HEK293 (cell line): ENCODE data around the gene NECAP2.
"Not testable (repeated sequence)": the region's sequence is repeated elsewhere in the genome, so short reads cannot be mapped to it uniquely, and the experiment has no call there.

Experiments used
- CTCF ChIA-PET: fragments of 350-600 bp; formaldehyde crosslinking; extraction: SDS; loops from one replicate; lab custom pipeline; 2021; ENCODE audit warnings: antibody characterized with exemption; lab: Yijun Ruan, JAX
- POLR2A ChIA-PET: fragments of 300-600 bp; formaldehyde crosslinking; extraction: SDS; loops from one replicate; lab custom pipeline; 2020; ENCODE audit warnings: antibody characterized with exemption, inconsistent platforms; lab: Yijun Ruan, JAX
- H3K27ac ChIP-seq: fragments of 200-500 bp; sonication (Bioruptor generic); 2 replicates; pipeline ENCODE4 v1.5.1; 2014; ENCODE audit warnings: low read depth, low read length, control low read depth, inconsistent platforms; ENCODE audit errors: extremely low read depth
- H3K36me3 ChIP-seq, 2 experiments: fragments of 200-500 bp in 1 of 2; sonication (Bioruptor generic) in 1 of 2; 1 replicate in 1 of 2; 2 replicates in 1 of 2; pipeline ENCODE4 v1.5.1; 2014 to 2017; ENCODE audit warnings: inconsistent platforms in 2 of 2, low read length in 2 of 2; ENCODE audit not compliant: control insufficient read depth in 2 of 2, insufficient read depth in 1 of 2
- H3K4me1 ChIP-seq: fragments of 200-500 bp; sonication (Bioruptor generic); 2 replicates; pipeline ENCODE4 v1.5.1; 2014; ENCODE audit warnings: mild to moderate bottlenecking, low read length, inconsistent platforms; ENCODE audit not compliant: control insufficient read depth, insufficient read depth
- H3K4me3 ChIP-seq: 2 replicates; pipeline ENCODE4 v1.5.1; 2011; ENCODE audit warnings: low read depth, mild to moderate bottlenecking, control low read depth, low read length, moderate library complexity
- H3K9me3 ChIP-seq: fragments of 200-500 bp; sonication (Bioruptor generic); 2 replicates; pipeline ENCODE4 v1.5.1; 2014; ENCODE audit warnings: low read depth, low read length, inconsistent platforms; ENCODE audit not compliant: control insufficient read depth, insufficient read depth
- SCRT2 ChIP-seq: fragments of 450-650 bp; formaldehyde crosslinking; IDR thresholded peaks from 2 replicates; pipeline ENCODE4 v1.5.1; 2016; ENCODE audit warnings: missing biosample characterization, missing genetic modification characterization
- SP3 ChIP-seq: fragments of 450-650 bp; formaldehyde crosslinking; IDR thresholded peaks from 2 replicates; pipeline ENCODE4 v1.5.1; 2016; ENCODE audit warnings: missing biosample characterization, missing genetic modification characterization
- WT1 ChIP-seq: fragments of 450-650 bp; formaldehyde crosslinking; IDR thresholded peaks from 2 replicates; pipeline ENCODE4 v1.5.1; 2016; ENCODE audit warnings: missing biosample characterization, missing genetic modification characterization
- ZIC2 ChIP-seq: fragments of 450-650 bp; formaldehyde crosslinking; IDR thresholded peaks from 2 replicates; pipeline ENCODE4 v1.5.1; 2016; ENCODE audit warnings: missing biosample characterization, missing genetic modification characterization
- ZNF211 ChIP-seq: fragments of 450-650 bp; formaldehyde crosslinking; IDR thresholded peaks from 2 replicates; pipeline ENCODE4 v1.5.1; 2016; ENCODE audit warnings: low read depth, missing biosample characterization, missing genetic modification characterization
- ZNF394 ChIP-seq: fragments of 450-650 bp; formaldehyde crosslinking; IDR thresholded peaks from 2 replicates; pipeline ENCODE4 v1.5.1; 2016; ENCODE audit warnings: missing biosample characterization, missing genetic modification characterization, mild to moderate bottlenecking, moderate library complexity, borderline replicate concordance
- ZNF416 ChIP-seq: fragments of 450-650 bp; formaldehyde crosslinking; IDR thresholded peaks from 2 replicates; pipeline ENCODE4 v1.5.1; 2016; ENCODE audit warnings: missing biosample characterization, missing genetic modification characterization
- ZNF621 ChIP-seq: fragments of 450-650 bp; formaldehyde crosslinking; IDR thresholded peaks from 2 replicates; pipeline ENCODE4 v1.5.1; 2017; ENCODE audit warnings: missing biosample characterization, missing genetic modification characterization
- ZNF768 ChIP-seq: fragments of 450-650 bp; formaldehyde crosslinking; IDR thresholded peaks from 2 replicates; pipeline ENCODE4 v1.5.1; 2018; ENCODE audit warnings: missing biosample characterization, mild to moderate bottlenecking, missing genetic modification characterization
- TF ChIP-seq, protein P1 (sequence below): fragments of 450-650 bp; formaldehyde crosslinking; IDR thresholded peaks from 2 replicates; pipeline ENCODE4 v1.5.1; 2017; ENCODE audit warnings: missing biosample characterization, missing genetic modification characterization

Gene NECAP2

DNA sequence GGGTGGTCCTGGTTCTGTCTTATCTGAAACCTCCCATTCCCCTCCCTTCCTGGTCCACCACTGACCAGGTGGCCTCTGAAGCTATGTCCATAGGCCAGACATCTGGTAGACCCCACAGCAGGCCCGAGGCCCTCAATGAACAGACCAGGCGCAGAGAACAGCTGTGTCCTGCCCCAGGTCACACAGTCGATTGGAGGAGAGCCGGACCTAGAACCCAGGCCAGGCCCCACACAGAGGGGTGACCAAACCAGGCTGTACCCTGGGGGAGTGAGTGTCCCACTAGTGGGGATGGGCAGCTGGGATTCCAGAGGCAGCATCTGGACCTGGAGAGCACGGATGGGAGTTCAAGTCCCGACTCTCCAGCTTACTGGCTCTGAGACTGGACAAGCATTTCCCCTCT is 44.4 kb downstream of the NECAP2 start (continued):
- no peak for TF ChIP-seq ZNF211 (tag by site-specific recombination)

DNA sequence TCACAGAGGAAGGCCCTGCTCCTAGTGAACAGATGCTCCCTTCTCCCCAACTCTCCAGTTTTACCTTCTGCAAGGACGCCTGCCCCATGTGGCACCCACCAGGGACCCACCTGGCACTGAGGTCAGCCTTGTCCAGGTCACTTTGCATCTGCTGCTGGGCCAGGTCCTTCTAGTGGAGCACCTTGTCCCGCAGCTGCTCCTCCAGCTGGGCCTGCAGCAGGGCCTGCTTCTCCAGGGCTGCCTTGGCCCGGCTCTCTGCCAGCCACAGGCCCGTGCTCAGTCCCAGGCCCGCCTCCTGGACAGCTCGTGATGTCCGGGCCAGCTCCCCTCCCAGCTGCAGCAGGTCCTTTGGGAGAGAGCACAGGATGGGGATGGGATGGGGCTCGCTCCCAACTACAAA is 45.8 kb downstream of the NECAP2 start:
- TF ChIP-seq ZNF394: peak; percentile 33; the same call in 1 of the 2 replicates
- H3K4me1 ChIP-seq, H3K9me3 ChIP-seq, H3K4me3 ChIP-seq, POLR2A ChIA-PET, H3K27ac ChIP-seq: not testable (repeated sequence)
- CTCF ChIA-PET: interaction anchor here (0.7 kb wide), 1 partner anchor 1107 kb away, joined by 3 read pairs; no protein-coding TSS in a partner anchor
- H3K36me3 ChIP-seq: peaks cover 3 to 91% of the 10 kb centered on the region in 2 experiments; a peak in 2 of 3 replicates

DNA sequence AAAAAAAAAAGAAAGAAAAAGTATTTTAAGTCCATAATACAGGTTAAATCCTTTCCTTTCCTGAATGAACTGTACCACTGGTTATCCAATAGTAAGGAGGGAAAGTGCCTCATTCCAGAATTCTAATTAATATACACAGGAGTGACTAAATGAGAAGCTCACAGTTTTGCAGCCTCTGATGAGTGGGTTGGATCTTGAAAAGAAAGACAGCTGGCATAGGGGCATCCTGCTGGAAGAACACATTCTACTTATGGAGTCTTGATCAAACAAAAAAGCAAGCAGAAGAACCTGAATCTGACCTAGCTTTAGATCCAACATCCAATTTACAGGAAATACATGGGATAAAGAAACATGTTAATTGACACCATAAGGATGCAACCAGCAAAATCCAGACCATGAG is 46.5 kb downstream of the NECAP2 start:
- H3K4me3 ChIP-seq, H3K4me1 ChIP-seq, H3K9me3 ChIP-seq, H3K27ac ChIP-seq, CTCF ChIA-PET, POLR2A ChIA-PET: not testable (repeated sequence)
- H3K36me3 ChIP-seq: peaks cover 2 to 91% of the 10 kb centered on the region in 2 experiments; a peak in 2 of 3 replicates

DNA sequence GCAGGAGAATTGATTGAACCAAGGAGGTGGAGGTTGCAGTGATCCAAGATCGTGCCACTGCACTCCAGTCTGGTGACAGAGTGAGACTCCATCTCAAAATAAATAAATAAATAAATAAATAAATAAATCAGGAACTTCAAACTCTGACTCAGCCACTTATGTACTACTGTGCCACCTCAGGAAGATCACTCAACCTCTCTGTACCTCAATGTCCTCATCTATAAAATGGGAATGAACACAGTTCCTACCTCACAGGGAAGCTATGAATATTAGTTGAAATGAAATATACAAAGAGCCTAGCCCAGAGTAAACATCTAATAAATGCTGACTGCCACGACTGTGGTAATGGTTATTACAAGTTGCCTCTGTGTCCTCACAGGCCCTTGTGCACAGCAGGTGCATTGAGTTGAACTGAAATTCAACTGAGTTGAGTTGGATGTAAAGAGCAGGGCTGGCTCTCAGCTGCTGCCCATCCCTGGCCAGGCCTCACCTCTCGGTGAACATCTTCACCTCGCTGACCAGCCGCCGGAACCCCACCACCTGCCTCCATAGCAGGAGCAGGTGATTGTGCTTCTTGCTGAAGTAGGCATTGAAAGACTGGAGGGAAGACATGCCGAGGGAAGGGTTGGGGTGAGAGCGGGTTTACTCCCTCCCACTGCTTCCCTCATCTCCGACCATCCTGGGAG is 48.8 kb downstream of the NECAP2 start:
- POLR2A ChIA-PET, H3K4me1 ChIP-seq, H3K9me3 ChIP-seq, H3K4me3 ChIP-seq, H3K27ac ChIP-seq: not testable (repeated sequence)
- H3K36me3 ChIP-seq: peaks cover 0 to 74% of the 10 kb centered on the region in 2 experiments; a peak in 2 of 3 replicates
- 0 out of 2 replicates have a peak, but pooled peaks have one; percentile 56 for TF ChIP-seq ZNF768
- CTCF ChIA-PET: interaction anchor here (0.7 kb wide), 1 partner anchor 225 kb away, joined by 4 read pairs; no protein-coding TSS in a partner anchor

DNA sequence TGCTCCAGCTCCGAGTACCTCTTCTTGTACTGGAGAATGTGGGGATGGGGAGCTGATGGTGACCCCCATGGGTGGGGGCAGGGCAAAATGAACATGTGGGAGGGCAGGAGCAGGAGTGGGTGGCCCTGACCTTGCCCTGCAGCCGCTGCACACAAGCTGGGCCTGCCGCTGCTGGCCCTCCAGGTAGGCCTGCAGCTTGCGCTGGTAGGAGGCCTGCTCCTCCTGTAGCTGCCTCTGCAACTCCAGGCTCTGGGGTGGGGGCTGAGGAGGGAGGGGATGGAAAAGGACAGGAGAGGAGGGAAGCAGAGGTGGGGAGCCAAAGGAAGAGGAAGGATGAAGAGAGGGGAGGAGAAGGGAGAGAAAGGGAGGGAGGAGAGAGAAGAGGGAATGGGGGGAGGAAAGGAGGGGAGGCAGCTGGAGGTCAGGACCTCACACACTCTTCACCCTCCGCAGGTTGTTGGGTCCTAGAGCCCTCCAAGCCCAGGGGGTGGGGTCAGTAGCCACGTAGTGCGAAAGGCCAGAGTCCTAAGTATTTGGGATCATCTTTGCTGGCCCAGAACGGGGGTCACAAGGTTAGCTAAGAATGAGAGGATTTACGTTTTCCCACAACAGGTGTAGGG is 50.6 kb downstream of the NECAP2 start:
- ChIA-PET CTCF (interaction anchor here (0.6 kb wide), 1 partner anchor 128 kb away, joined by 4 read pairs; no protein-coding TSS in a partner anchor), POLR2A (no interaction called here)
- no peak for TF ChIP-seq SP3 (tag by site-specific recombination)
- TF ChIP-seq, protein P1, sequence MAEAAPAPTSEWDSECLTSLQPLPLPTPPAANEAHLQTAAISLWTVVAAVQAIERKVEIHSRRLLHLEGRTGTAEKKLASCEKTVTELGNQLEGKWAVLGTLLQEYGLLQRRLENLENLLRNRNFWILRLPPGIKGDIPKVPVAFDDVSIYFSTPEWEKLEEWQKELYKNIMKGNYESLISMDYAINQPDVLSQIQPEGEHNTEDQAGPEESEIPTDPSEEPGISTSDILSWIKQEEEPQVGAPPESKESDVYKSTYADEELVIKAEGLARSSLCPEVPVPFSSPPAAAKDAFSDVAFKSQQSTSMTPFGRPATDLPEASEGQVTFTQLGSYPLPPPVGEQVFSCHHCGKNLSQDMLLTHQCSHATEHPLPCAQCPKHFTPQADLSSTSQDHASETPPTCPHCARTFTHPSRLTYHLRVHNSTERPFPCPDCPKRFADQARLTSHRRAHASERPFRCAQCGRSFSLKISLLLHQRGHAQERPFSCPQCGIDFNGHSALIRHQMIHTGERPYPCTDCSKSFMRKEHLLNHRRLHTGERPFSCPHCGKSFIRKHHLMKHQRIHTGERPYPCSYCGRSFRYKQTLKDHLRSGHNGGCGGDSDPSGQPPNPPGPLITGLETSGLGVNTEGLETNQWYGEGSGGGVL: peak; percentile 68
- 0 out of 2 replicates have a peak, but pooled peaks have one; percentile 17 for TF ChIP-seq SCRT2 (tag by site-specific recombination)
- peak; percentile 39; the same call in 1 of the 2 replicates for TF ChIP-seq WT1 (tag by site-specific recombination)
- peak; percentile 52; the same call in 1 of the 2 replicates for TF ChIP-seq ZIC2 (tag by site-specific recombination)
- TF ChIP-seq ZNF621: no peak
- TF ChIP-seq ZNF416: no peak
- H3K9me3 ChIP-seq: no peaks in the 10 kb centered on the region
- no peak overlapping the region for H3K4me3 ChIP-seq
- H3K36me3 ChIP-seq: peaks cover 0 to 56% of the 10 kb centered on the region in 2 experiments; a peak in 2 of 3 replicates
- H3K27ac ChIP-seq: no peak overlapping the region
- H3K4me1 ChIP-seq: no peaks in the 10 kb centered on the region
